Uterus (tissue), 2 donors: ENCODE data around the gene ARPC5L.

Source experiments
- POLR2A ChIP-seq, 2 donors: fragments of 450-650 bp; IDR thresholded peaks; one replicate each; pipeline ENCODE4 v1.6.1; 2016; ENCODE audit warnings: antibody characterized with exemption in 2 of 2, mild to moderate bottlenecking in 1 of 2, moderate library complexity in 1 of 2
- TF ChIP-seq, protein P1 (sequence below), 4 experiments: fragments of 200-600 bp in 2 of 4; fragments of 450-650 bp in 2 of 4; sonication (generic) in 2 of 4; IDR thresholded peaks; one replicate each; pipeline ENCODE4 v1.5.1; 2016 to 2019; ENCODE audit warnings: antibody characterized with exemption in 4 of 4, mild to moderate bottlenecking in 2 of 4, moderate library complexity in 1 of 4

DNA sequence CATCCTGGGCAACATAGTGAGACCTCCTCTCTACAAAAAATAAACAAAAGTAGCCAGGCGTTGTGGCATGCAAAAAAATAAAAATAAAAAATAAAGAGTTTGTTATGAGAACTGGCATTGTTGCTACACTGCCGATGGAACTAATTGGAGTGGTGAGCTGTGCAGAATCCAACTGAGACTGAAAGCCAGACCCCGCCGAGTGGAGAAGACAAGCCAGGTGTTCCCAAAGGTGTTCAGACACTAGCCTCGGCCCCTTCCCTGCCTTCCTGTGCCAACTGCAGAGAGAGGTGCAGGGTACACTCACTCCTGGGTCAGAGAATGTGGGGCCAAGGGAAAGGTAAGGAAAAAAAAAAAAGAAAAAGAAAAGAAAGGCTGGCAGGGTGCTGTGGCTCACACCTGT, 46.3 kb upstream of the ARPC5L start:
- TF ChIP-seq, protein P1, sequence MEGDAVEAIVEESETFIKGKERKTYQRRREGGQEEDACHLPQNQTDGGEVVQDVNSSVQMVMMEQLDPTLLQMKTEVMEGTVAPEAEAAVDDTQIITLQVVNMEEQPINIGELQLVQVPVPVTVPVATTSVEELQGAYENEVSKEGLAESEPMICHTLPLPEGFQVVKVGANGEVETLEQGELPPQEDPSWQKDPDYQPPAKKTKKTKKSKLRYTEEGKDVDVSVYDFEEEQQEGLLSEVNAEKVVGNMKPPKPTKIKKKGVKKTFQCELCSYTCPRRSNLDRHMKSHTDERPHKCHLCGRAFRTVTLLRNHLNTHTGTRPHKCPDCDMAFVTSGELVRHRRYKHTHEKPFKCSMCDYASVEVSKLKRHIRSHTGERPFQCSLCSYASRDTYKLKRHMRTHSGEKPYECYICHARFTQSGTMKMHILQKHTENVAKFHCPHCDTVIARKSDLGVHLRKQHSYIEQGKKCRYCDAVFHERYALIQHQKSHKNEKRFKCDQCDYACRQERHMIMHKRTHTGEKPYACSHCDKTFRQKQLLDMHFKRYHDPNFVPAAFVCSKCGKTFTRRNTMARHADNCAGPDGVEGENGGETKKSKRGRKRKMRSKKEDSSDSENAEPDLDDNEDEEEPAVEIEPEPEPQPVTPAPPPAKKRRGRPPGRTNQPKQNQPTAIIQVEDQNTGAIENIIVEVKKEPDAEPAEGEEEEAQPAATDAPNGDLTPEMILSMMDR (IDR thresholded peaks at IDR 0.05) = no peak
- TF ChIP-seq POLR2A (IDR thresholded peaks at IDR 0.05) = no peak
